CD4-positive, alpha-beta memory T cell (primary cell): Measurements from ENCODE around the gene ZNF816. TPM values are rescaled to one million over a fixed set of nuclear protein-coding genes. Genes with fewer than 3 reads are reported as not detected.
A peak's percentile ranks its signal among the peaks of the same experiment; 100 is the strongest.

Experiments
- CTCF ChIA-PET: fragments of 350-600 bp; sonication (Branson Sonifier 250); formaldehyde crosslinking; loops from one replicate; lab custom pipeline; 2021; ENCODE audit warnings: inconsistent platforms; ENCODE audit not compliant: partially characterized antibody; lab: Charles Lee
- POLR2A ChIA-PET: fragments of 350-600 bp; sonication (Branson Sonifier 250); formaldehyde crosslinking; loops from one replicate; lab custom pipeline; 2021; ENCODE audit not compliant: partially characterized antibody; lab: Charles Lee
- DNase-seq, 5 donors: peaks; one replicate each; pipeline versions ENCODE4 v3.0.0 to v3.0.0-alpha.2; 2020 to 2022; ENCODE audit warnings: mixed read lengths in 1 of 5
- H3K27ac ChIP-seq: one replicate; pipeline ENCODE4 v1.7.0; 2013; ENCODE audit warnings: low read depth, low read length
- H3K27me3 ChIP-seq: 2 replicates; pipeline ENCODE4 v1.7.0; 2013; ENCODE audit warnings: mild to moderate bottlenecking, low read length, moderate library complexity; ENCODE audit not compliant: insufficient read depth
- H3K36me3 ChIP-seq: 2 replicates; pipeline ENCODE4 v1.7.0; 2013; ENCODE audit warnings: mild to moderate bottlenecking, low read length, moderate library complexity; ENCODE audit not compliant: insufficient read depth
- H3K4me1 ChIP-seq: 2 replicates; pipeline ENCODE4 v1.7.0; 2013; ENCODE audit warnings: mild to moderate bottlenecking, low read length, moderate library complexity; ENCODE audit not compliant: insufficient read depth
- H3K4me3 ChIP-seq, 2 donors: one replicate each; pipeline ENCODE4 v1.7.0; 2013; ENCODE audit warnings: low read length in 2 of 2, mild to moderate bottlenecking in 1 of 2
- H3K9me3 ChIP-seq, 2 donors: one replicate each; pipeline ENCODE4 v1.7.0; 2013; ENCODE audit warnings: low read length in 2 of 2, control low read depth in 1 of 2; ENCODE audit not compliant: control insufficient read depth in 1 of 2
- H3K27ac Mint-ChIP-seq, 7 donors: one replicate each; pipeline ENCODE4 v1.8.0; 2020 to 2021; ENCODE audit warnings: mixed read lengths in 7 of 7, mild to moderate bottlenecking in 6 of 7, inconsistent platforms in 3 of 7, moderate library complexity in 3 of 7
- H3K27me3 Mint-ChIP-seq, 2 donors: one replicate each; pipeline ENCODE4 v1.8.0; 2020 to 2021; ENCODE audit warnings: mixed read lengths in 2 of 2
- H3K36me3 Mint-ChIP-seq, 2 donors: one replicate each; pipeline ENCODE4 v1.8.0; 2020 to 2021; ENCODE audit warnings: mixed read lengths in 2 of 2, inconsistent platforms in 1 of 2, mild to moderate bottlenecking in 1 of 2
- H3K4me1 Mint-ChIP-seq, 4 donors: one replicate each; pipeline ENCODE4 v1.8.0; 2020 to 2021; ENCODE audit warnings: mixed read lengths in 4 of 4, mild to moderate bottlenecking in 1 of 4
- H3K4me3 Mint-ChIP-seq, 8 donors: one replicate each; pipeline ENCODE4 v1.8.0; 2020 to 2021; ENCODE audit warnings: mixed read lengths in 8 of 8, mild to moderate bottlenecking in 7 of 8, moderate library complexity in 6 of 8, inconsistent platforms in 3 of 8
- H3K9me3 Mint-ChIP-seq, 8 donors: one replicate each; pipeline ENCODE4 v1.8.0; 2020 to 2021; ENCODE audit warnings: mixed read lengths in 8 of 8, mild to moderate bottlenecking in 5 of 8, inconsistent platforms in 3 of 8, moderate library complexity in 1 of 8
- intact Hi-C: fragments of 100-400 bp; cut with micrococcal nuclease; formaldehyde crosslinking; loops from one replicate; pipeline ENCODE4 v1.15.1; 2023
- polyA plus RNA-seq, 2 donors: library from polyadenylated mRNA; unstranded; fragments of 300-500 nt; fragmentation: Illumina TruSeq; gene quantifications; one replicate each; pipeline ENCODE4 v1.2.3, GENCODE V29; 2021
- total RNA-seq, 2 experiments: library from RNA; stranded (reverse); gene quantifications; one replicate each; pipeline ENCODE4 v1.2.3, GENCODE V29; 2021

ZNF816 gene
- total RNA-seq (10 to 100 TPM; 26.1 to 29.6 TPM), polyA plus RNA-seq (10 to 100 TPM in 1 of 2 donors, 1 to 10 TPM in 1; 6.5 to 19.9 TPM)

- Histone ChIP-seq H3K4me1 (peaks cover 25% of the 10 kb centered on the region), H3K4me3 (peak within 1 kb of the TSS; percentile 72 to 91), H3K27ac (peak within 1 kb of the TSS; percentile 51), H3K36me3 (no peaks in the 10 kb centered on the region), H3K27me3 (no peaks in the 10 kb centered on the region), H3K9me3 (peaks cover 8 to 42% of the 10 kb centered on the region in 2 donors)
- POLR2A ChIA-PET = interaction anchor here (0.5 to 2.4 kb wide), 18 partner anchors 10 to 914 kb away, joined by 3 to 10 read pairs (median 3); partner anchors contain the start of genes MYADM, PPP2R1A, ZNF320 and ZNF432
- intact Hi-C loops = loop anchor here (1.0 to 10.0 kb wide), 9 partner anchors 20 to 403 kb away; partner anchors contain the start of genes ZNF320, ZNF347, ZNF468 and ZNF525
- Mint-ChIP-seq H3K27ac (peak within 1 kb of the TSS; percentile 89 to 96 (median 92)), H3K4me3 (peak within 1 kb of the TSS; percentile 90 to 98 (median 93)), H3K4me1 (peaks cover 13 to 34% (median 24%) of the 10 kb centered on the region in 4 donors), H3K9me3 (peaks cover 2 to 64% (median 38%) of the 10 kb centered on the region in 8 donors), H3K36me3 (peaks cover 35 to 54% of the 10 kb centered on the region in 2 donors), H3K27me3 (peaks cover 0 to 1% of the 10 kb centered on the region in 2 donors)
- CTCF ChIA-PET = interaction anchor here (0.6 to 1.1 kb wide), 3 partner anchors 20 to 32 kb away, joined by 3 to 6 read pairs (median 3); no protein-coding TSS in a partner anchor
- DNase-seq = peak; percentile 97 to 99 (median 97)
Measured at GRCh38 chr19:52962394-52963246, at the start of gene ZNF816. TSS of gene ZNF816 (minus strand) at chr19:52962881. CDS start at chr19:52956089, 6,792 bp downstream.

- H3K4me1 Mint-ChIP-seq = no peaks in the 10 kb centered on the region
- CTCF ChIA-PET = no interaction called here
- intact Hi-C loops = no loop called here
Measured at GRCh38 chr19:53012006-53012405, 49.3 kb upstream of the ZNF816 start.

GRCh38 chr19:53010494-53010893, 47.8 kb upstream of the ZNF816 start:
- Mint-ChIP-seq H3K36me3 (no peaks in the 10 kb centered on the region), H3K9me3 (peaks cover 0 to 32% (median 14%) of the 10 kb centered on the region in 8 donors), H3K27me3 (no peaks in the 10 kb centered on the region), H3K4me1 (no peaks in the 10 kb centered on the region), H3K4me3 (no peak overlapping the region), H3K27ac (no peak overlapping the region)
- Histone ChIP-seq H3K4me1 (no peaks in the 10 kb centered on the region), H3K27me3 (no peaks in the 10 kb centered on the region), H3K9me3 (no peaks in the 10 kb centered on the region), H3K27ac (no peak overlapping the region), H3K4me3 (no peak overlapping the region), H3K36me3 (no peaks in the 10 kb centered on the region)
- CTCF ChIA-PET = no interaction called here
- POLR2A ChIA-PET = no interaction called here
- no peak for DNase-seq
- intact Hi-C loops = no loop called here

More at GRCh38 chr19:53012006-53012405, 49.3 kb upstream of the ZNF816 start:
- no peaks in the 10 kb centered on the region for H3K36me3 ChIP-seq
- no peak for DNase-seq
- H3K27me3 ChIP-seq = no peaks in the 10 kb centered on the region
- no peaks in the 10 kb centered on the region for H3K4me1 ChIP-seq
- no peaks in the 10 kb centered on the region for H3K36me3 Mint-ChIP-seq
- peaks cover 0 to 42% (median 16%) of the 10 kb centered on the region in 8 donors for H3K9me3 Mint-ChIP-seq
- no peak overlapping the region for H3K27ac Mint-ChIP-seq
- no peak overlapping the region for H3K4me3 Mint-ChIP-seq
- H3K27me3 Mint-ChIP-seq = no peaks in the 10 kb centered on the region
- POLR2A ChIA-PET = interaction anchor here (0.6 kb wide), 1 partner anchor 733 kb away, joined by 3 read pairs; no protein-coding TSS in a partner anchor
- no peak overlapping the region for H3K27ac ChIP-seq
- H3K9me3 ChIP-seq = no peaks in the 10 kb centered on the region
- no peak overlapping the region for H3K4me3 ChIP-seq

GRCh38 chr19:53008061-53008778, 45.5 kb upstream of the ZNF816 start:
- H3K4me1 ChIP-seq = no peaks in the 10 kb centered on the region
- no peaks in the 10 kb centered on the region for H3K9me3 ChIP-seq
- no peak overlapping the region for H3K4me3 Mint-ChIP-seq
- DNase-seq = no peak
- intact Hi-C loops = no loop called here
- no peak overlapping the region for H3K27ac Mint-ChIP-seq
- no peaks in the 10 kb centered on the region for H3K27me3 Mint-ChIP-seq
- H3K36me3 ChIP-seq = no peaks in the 10 kb centered on the region
- no peaks in the 10 kb centered on the region for H3K36me3 Mint-ChIP-seq
- H3K27ac ChIP-seq = no peak overlapping the region
- CTCF ChIA-PET = no interaction called here
- no peaks in the 10 kb centered on the region for H3K4me1 Mint-ChIP-seq
- H3K4me3 ChIP-seq = no peak overlapping the region
- POLR2A ChIA-PET = no interaction called here
- peaks cover 0 to 26% (median 17%) of the 10 kb centered on the region in 8 donors for H3K9me3 Mint-ChIP-seq
- no peaks in the 10 kb centered on the region for H3K27me3 ChIP-seq

GRCh38 chr19:53007606-53008005, 44.9 kb upstream of the ZNF816 start:
- DNase-seq = no peak
- H3K27me3 ChIP-seq = no peaks in the 10 kb centered on the region
- H3K36me3 ChIP-seq = no peaks in the 10 kb centered on the region
- no peaks in the 10 kb centered on the region for H3K9me3 ChIP-seq
- Mint-ChIP-seq H3K27ac (no peak overlapping the region), H3K4me3 (no peak overlapping the region), H3K4me1 (no peaks in the 10 kb centered on the region), H3K9me3 (peaks cover 0 to 25% (median 17%) of the 10 kb centered on the region in 8 donors), H3K36me3 (no peaks in the 10 kb centered on the region), H3K27me3 (no peaks in the 10 kb centered on the region)
- intact Hi-C loops = no loop called here
- CTCF ChIA-PET = no interaction called here
- H3K27ac ChIP-seq = no peak overlapping the region
- POLR2A ChIA-PET = no interaction called here
- H3K4me3 ChIP-seq = no peak overlapping the region
- H3K4me1 ChIP-seq = no peaks in the 10 kb centered on the region

GRCh38 chr19:53007200-53007599, 44.5 kb upstream of the ZNF816 start:
- CTCF ChIA-PET = no interaction called here
- no peak overlapping the region for H3K27ac Mint-ChIP-seq
- Histone ChIP-seq H3K27ac (no peak overlapping the region), H3K27me3 (no peaks in the 10 kb centered on the region), H3K4me3 (no peak overlapping the region), H3K4me1 (no peaks in the 10 kb centered on the region), H3K36me3 (no peaks in the 10 kb centered on the region), H3K9me3 (no peaks in the 10 kb centered on the region)
- peaks cover 0 to 25% (median 16%) of the 10 kb centered on the region in 8 donors for H3K9me3 Mint-ChIP-seq
- DNase-seq = no peak
- no peaks in the 10 kb centered on the region for H3K36me3 Mint-ChIP-seq
- H3K27me3 Mint-ChIP-seq = peaks cover 0 to 1% of the 10 kb centered on the region in 2 donors
- intact Hi-C loops = no loop called here
- no peaks in the 10 kb centered on the region for H3K4me1 Mint-ChIP-seq
- POLR2A ChIA-PET = no interaction called here
- no peak overlapping the region for H3K4me3 Mint-ChIP-seq

- Histone ChIP-seq H3K9me3 (no peaks in the 10 kb centered on the region), H3K27ac (no peak overlapping the region), H3K4me3 (no peak overlapping the region), H3K4me1 (no peaks in the 10 kb centered on the region), H3K36me3 (no peaks in the 10 kb centered on the region), H3K27me3 (no peaks in the 10 kb centered on the region)
- Mint-ChIP-seq H3K27me3 (peaks cover 0 to 1% of the 10 kb centered on the region in 2 donors), H3K27ac (no peak overlapping the region), H3K4me3 (no peak overlapping the region), H3K4me1 (no peaks in the 10 kb centered on the region), H3K9me3 (peaks cover 0 to 18% (median 10%) of the 10 kb centered on the region in 8 donors), H3K36me3 (no peaks in the 10 kb centered on the region)
- intact Hi-C loops = no loop called here
- POLR2A ChIA-PET = no interaction called here
- no peak for DNase-seq
- CTCF ChIA-PET = no interaction called here
Measured at GRCh38 chr19:53004242-53004641, 41.6 kb upstream of the ZNF816 start.
